Stimulated activated CD4-positive, alpha-beta T cell treated with anti-CD3 and anti-CD28 coated beads, Interleukin-4, amount 100 ng/mL, for 1 hour (primary cell): ENCODE data around the gene ZBTB7C.

Source experiments
- DNase-seq: peaks from one replicate; pipeline ENCODE4 v3.0.0-alpha.2; 2020

The ZBTB7C gene

GRCh38 chr18:47978141-47978540 is 431.0 kb downstream of the ZBTB7C start:
- no peak for DNase-seq
